ENCODE measurements around the gene METTL22. TPM values are rescaled to one million over a fixed set of nuclear protein-coding genes. Genes with fewer than 3 reads are reported as not detected.

Gene METTL22
- total RNA-seq, 4 donors from 2014 or later = 22.5 to 24.5 (median 23.4) TPM

DNA sequence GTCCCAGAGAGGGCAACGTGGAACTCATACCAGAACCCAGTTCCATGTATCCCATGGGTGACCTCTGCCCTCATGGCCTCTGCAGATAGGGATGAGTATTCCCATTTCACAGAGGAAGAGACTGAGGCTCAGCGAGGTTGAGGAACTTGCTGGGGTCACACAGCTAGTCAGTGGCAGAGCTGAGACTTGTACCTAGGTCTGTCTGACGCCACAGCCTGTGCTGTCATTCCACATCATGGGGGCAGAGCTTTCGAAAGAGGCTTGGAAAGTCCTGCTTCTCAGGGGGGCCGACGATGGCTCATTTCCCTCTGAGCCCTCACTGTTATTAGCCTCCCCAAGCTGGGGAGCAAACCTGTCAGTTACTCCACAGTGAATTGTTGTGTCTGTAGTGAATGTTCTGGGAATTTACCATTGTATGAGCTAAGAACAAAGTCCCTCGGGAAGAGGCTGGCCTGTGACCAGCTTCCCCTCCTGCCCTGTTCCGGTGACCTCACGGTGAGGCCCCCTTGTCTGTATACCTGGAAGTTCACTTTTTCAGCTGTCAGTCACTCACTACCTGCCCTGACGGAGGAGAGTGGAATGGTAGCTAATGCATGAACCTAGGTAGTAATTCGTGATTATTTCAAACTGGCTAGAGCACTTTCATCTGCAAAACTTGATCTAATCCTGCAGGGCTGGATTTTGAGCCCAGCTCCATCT lies 8.9 kb downstream of the METTL22 start:
- peaks cover 59 to 98% (median 95%) of the 10 kb centered on the region in 4 donors for H3K36me3 ChIP-seq
- no peak overlapping the region for H3K4me3 ChIP-seq
- H3K9me3 ChIP-seq = no peaks in the 10 kb centered on the region
- intact Hi-C loops (cut with DNase I) = no loop called here
- DNase-seq (ENCODE audit: extremely low spot score) = no peak
- TF ChIP-seq CTCF (IDR thresholded peaks at IDR 0.05) = no peak
- no peak for TF ChIP-seq EP300 (IDR thresholded peaks at IDR 0.05)
- TF ChIP-seq POLR2AphosphoS5 (IDR thresholded peaks at IDR 0.05) = no peak
- no peak for TF ChIP-seq POLR2A (IDR thresholded peaks at IDR 0.05; ENCODE audit: low read depth)
- 87% methylated on average over 11 of the region's 11 CpGs for WGBS
- H3K27ac ChIP-seq (replicated peaks in 1 of 4) = no peak overlapping the region
- H3K27me3 ChIP-seq = no peaks in the 10 kb centered on the region
- no peaks in the 10 kb centered on the region for H3K4me1 ChIP-seq

GRCh38 chr16:8631373-8631772 lies 9.9 kb downstream of the METTL22 start:
- H3K4me1 ChIP-seq = no peaks in the 10 kb centered on the region
- peak overlapping the region in 1 of 4 donors; percentile 34 for H3K27ac ChIP-seq (replicated peaks in 1 of 4)
- 79% methylated on average over 9 of the region's 9 CpGs for WGBS
- no peaks in the 10 kb centered on the region for H3K27me3 ChIP-seq
- no peak for DNase-seq (ENCODE audit: extremely low spot score)
- peaks cover 56 to 98% (median 94%) of the 10 kb centered on the region in 4 donors for H3K36me3 ChIP-seq
- TF ChIP-seq POLR2AphosphoS5 (IDR thresholded peaks at IDR 0.05) (no peak), POLR2A (IDR thresholded peaks at IDR 0.05; ENCODE audit: low read depth) (no peak), EP300 (IDR thresholded peaks at IDR 0.05) (no peak), CTCF (IDR thresholded peaks at IDR 0.05) (no peak)
- H3K9me3 ChIP-seq = no peaks in the 10 kb centered on the region
- H3K4me3 ChIP-seq = no peak overlapping the region
- intact Hi-C loops (cut with DNase I) = no loop called here

- H3K36me3 ChIP-seq = peaks cover 51 to 98% (median 93%) of the 10 kb centered on the region in 4 donors
- WGBS = 70% methylated on average over 15 of the region's 15 CpGs
- no peaks in the 10 kb centered on the region for H3K27me3 ChIP-seq
- no peak for DNase-seq (ENCODE audit: extremely low spot score)
- intact Hi-C loops (cut with DNase I) = no loop called here
- H3K27ac ChIP-seq (replicated peaks in 1 of 4) = peak overlapping the region in 3 of 4 donors; percentile 17 to 51 (median 34)
- TF ChIP-seq EP300 (IDR thresholded peaks at IDR 0.05) (no peak), POLR2AphosphoS5 (IDR thresholded peaks at IDR 0.05) (no peak), CTCF (IDR thresholded peaks at IDR 0.05) (no peak), POLR2A (IDR thresholded peaks at IDR 0.05; ENCODE audit: low read depth) (no peak)
- no peaks in the 10 kb centered on the region for H3K4me1 ChIP-seq
- no peak overlapping the region for H3K4me3 ChIP-seq
- no peaks in the 10 kb centered on the region for H3K9me3 ChIP-seq
Measured at GRCh38 chr16:8631818-8632465, 10.4 kb downstream of the METTL22 start.

DNA sequence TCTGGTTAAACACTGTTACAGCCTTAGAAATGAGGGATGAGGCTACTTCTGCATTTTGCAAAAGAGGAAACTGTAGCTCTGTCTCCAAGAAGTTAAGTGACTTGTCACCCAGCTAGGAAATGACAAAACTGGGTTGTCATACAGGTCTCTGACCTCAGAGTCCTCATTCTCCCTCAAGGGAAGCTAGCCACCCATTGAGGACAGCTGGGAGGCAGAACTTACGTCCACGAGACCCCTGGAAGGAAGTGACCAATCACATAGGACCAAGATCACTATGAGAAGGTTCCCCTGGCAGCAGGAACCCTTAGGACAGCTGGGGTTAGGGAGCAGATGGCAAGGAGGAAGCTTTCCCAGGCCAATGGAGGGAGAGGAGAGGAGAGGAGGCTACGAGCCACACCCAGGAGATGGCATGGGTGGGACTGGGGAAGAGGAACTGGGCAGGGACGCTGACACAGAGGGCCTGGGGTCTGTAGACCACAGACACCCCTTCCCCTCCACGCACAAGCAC lies 11.2 kb downstream of the METTL22 start:
- no peak for DNase-seq (ENCODE audit: extremely low spot score)
- no peak overlapping the region for H3K4me3 ChIP-seq
- TF ChIP-seq POLR2A (IDR thresholded peaks at IDR 0.05; ENCODE audit: low read depth) (no peak), POLR2AphosphoS5 (IDR thresholded peaks at IDR 0.05) (peak in 1 of 2 donors; percentile 16)
- intact Hi-C loops (cut with DNase I) = no loop called here
- 65% methylated on average over 5 of the region's 5 CpGs for WGBS
- no peaks in the 10 kb centered on the region for H3K4me1 ChIP-seq
- H3K9me3 ChIP-seq = no peaks in the 10 kb centered on the region
- H3K27ac ChIP-seq (replicated peaks in 1 of 4) = peak overlapping the region in 3 of 4 donors; percentile 20 to 52 (median 51)
- no peaks in the 10 kb centered on the region for H3K27me3 ChIP-seq
- peaks cover 44 to 98% (median 93%) of the 10 kb centered on the region in 4 donors for H3K36me3 ChIP-seq

DNA sequence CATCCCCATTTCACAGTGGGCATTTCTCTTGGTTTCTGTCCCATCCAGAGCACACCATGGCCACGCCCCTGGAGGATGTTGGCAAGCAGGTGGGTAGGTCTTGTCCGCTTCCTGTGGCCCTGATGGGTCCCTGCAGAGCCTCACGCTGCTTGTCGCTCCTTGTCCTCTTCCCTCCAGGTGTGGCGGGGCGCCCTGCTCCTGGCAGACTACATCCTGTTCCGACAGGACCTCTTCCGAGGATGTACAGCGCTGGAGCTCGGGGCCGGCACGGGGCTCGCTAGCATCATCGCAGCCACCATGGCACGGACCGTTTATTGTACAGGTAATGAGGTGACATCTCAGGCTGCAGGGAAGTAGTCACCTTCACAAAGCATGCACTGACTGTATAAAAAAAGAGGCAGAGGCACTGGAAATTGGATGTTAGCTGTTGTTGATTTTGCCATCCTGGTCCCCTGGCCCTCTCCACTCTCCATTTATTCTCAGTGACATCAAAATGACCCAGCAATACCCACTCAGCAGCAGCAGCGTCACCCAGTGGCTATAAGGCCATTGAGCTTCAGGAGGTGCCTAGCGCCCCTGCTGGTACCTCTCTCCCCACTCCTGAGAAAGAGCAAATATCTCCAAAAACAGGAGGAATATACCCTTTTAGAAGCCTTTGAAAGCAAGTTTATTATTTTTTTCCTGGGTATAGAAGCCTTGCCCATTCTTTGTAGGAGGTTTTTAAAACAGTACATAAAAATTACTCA lies 13.7 kb downstream of the METTL22 start:
- Histone ChIP-seq H3K4me1 (no peaks in the 10 kb centered on the region), H3K27me3 (no peaks in the 10 kb centered on the region), H3K36me3 (peaks cover 40 to 98% (median 89%) of the 10 kb centered on the region in 4 donors), H3K27ac (replicated peaks in 1 of 4) (no peak overlapping the region), H3K9me3 (no peaks in the 10 kb centered on the region), H3K4me3 (no peak overlapping the region)
- 80% methylated on average over 14 of the region's 18 CpGs for WGBS
- DNase-seq (ENCODE audit: extremely low spot score) = no peak
- no peak for TF ChIP-seq POLR2AphosphoS5 (IDR thresholded peaks at IDR 0.05)
- TF ChIP-seq CTCF (IDR thresholded peaks at IDR 0.05) = peak in 1 of 3 experiments; percentile 15
- intact Hi-C loops (cut with DNase I) = no loop called here
